Activated CD4-positive, alpha-beta T cell treated with anti-CD3 and anti-CD28 coated beads for 1 hour (primary cell): Measurements from ENCODE around the gene DLGAP4.

Experiments
- DNase-seq: peaks from one replicate; pipeline ENCODE4 v3.0.0-alpha.2; 2020

The DLGAP4 gene

GRCh38 chr20:36573798-36574365 lies 267.7 kb downstream of the DLGAP4 start:
- no peak for DNase-seq

GRCh38 chr20:36574366-36575135 lies 268.4 kb downstream of the DLGAP4 start:
- DNase-seq: peak; percentile 29

- DNase-seq: no peak
Observed at GRCh38 chr20:36576081-36576445, 269.9 kb downstream of the DLGAP4 start.
